GM12892 (cell line): ENCODE measurements around the gene EXOC6.

Experiments
- POLR2A ChIP-seq: IDR thresholded peaks from 2 replicates; pipeline ENCODE4 v1.6.1; 2011; ENCODE audit warnings: low read depth, low read length, control low read depth
- POLR2AphosphoS5 ChIP-seq: IDR thresholded peaks from 2 replicates; pipeline ENCODE4 v1.6.1; 2011; ENCODE audit warnings: low read depth, low read length, control low read depth

DNA sequence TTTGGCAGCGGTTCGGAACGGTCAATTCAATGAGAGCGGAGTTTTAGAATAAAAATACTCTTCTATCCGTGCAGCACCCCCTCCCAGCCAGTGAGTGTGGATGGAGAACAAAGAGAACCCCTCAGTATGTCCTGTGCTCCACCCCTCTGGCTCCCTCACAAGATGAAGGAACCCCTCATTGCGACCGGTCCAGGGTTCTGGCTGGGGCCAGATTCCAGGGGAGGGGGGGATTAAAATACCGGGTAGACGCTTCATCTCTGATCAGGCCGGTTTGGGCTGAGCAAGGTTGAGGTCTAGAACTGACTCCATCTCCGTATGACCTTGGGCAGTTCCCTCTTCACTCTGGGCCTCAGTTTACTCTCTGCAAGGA, 218.2 kb downstream of the EXOC6 start:
- TF ChIP-seq POLR2A (no peak), POLR2AphosphoS5 (no peak)
